Measurements from ENCODE around the gene DDX39B. TPM values are rescaled to one million over a fixed set of nuclear protein-coding genes. Genes with fewer than 3 reads are reported as not detected.

Gene DDX39B
- total RNA-seq, 4 donors from 2014 or later = 254 to 449 (median 281) TPM

DNA sequence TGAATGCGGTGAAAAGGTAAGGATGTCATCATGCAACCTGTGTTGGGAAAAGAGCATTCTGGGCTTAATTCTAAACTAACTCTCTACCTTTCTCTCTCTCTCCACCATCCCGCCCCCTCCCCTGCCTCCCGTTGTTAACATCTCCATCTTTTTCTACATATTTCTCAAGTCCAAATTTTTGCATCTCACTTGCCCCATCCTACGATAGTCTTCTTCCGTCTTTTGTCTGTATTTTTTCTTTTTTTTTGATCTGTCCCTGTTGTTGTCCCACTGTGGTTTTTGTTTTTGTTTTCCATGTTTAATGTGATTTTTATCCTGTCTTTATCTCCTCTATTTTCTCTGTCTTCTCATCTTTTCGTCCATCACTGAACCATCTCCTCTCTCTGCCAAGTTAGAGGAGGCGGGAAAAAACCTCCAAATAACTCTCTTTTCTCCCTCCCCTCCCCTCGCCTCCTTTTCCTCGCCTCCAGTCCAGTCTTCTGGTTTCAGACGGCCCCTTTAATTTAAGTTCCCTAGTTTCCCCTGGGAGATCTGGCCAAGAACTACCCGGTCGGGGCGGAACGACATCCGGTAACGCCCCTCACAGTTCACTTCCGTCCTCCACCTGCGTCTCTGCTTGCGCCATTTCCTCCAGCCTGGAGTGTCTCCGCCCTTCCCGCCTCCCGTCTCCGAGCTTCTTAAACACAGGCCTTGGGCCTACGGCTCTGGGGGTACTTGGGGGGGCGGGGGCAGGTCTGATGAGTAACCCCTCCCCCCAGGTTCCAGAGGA lies 5.3 kb upstream of the DDX39B start, which contains the start of gene NFKBIL1:
TSS of gene NFKBIL1 (plus strand) at position 651 of the 769 bp plus-strand sequence. CDS start at position 738, 87 bp downstream.
- under 1% methylated on average over 25 of the region's 25 CpGs for WGBS
- no peak for TF ChIP-seq EP300 (IDR thresholded peaks at IDR 0.05)
- peak in 1 of 2 donors; percentile 54 for TF ChIP-seq POLR2A (IDR thresholded peaks at IDR 0.05)
- TF ChIP-seq POLR2AphosphoS5 (IDR thresholded peaks at IDR 0.05) = peak in 2 of 3 donors; percentile 51 to 78
- no peaks in the 10 kb centered on the region for H3K27me3 ChIP-seq
- DNase-seq (ENCODE audit: low spot score in 2 of 2) = peak; percentile 98
- peaks cover 33% of the 10 kb centered on the region for H3K4me1 ChIP-seq
- no peaks in the 10 kb centered on the region for H3K9me3 ChIP-seq
- peak within 1 kb of the TSS; percentile 57 for H3K27ac ChIP-seq
- H3K4me3 ChIP-seq = peak within 1 kb of the TSS; percentile 40
- peaks cover 31% of the 10 kb centered on the region for H3K36me3 ChIP-seq

DNA sequence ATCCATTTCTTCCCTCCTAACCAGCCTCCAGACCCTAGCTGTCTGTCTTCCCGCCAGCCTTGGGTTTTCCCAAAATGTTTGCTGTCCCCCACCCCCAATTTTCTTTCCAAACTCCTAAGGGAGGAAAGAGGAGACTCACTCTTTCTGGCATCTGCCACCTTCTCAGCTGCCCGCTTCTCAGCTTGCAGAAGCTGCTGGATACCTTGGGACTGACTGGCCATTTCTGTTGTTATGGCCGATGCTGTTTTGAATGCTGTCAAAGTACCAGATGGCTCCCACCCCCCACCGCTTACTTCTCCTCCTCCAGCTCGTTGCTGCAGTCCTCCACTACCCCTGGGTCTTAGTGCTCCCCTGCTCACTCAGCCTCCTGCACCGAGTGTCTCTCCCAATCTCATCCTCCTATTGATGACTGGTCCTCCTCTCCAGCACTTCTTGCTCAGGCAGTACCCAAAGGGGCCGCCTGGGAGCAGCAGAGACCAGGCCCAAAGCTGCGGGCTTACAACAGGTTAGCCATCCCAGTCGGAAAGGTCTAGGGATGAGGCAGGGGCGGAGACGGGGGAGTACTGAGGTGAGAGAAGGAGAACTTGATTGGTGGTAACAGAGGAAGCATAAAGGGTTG lies 4.6 kb upstream of the DDX39B start, which contains the start of gene ATP6V1G2:
TSS of gene ATP6V1G2 (minus strand) at position 270 of the 619 bp plus-strand sequence. CDS start at position 221, 49 bp downstream.
- TF ChIP-seq POLR2A (IDR thresholded peaks at IDR 0.05) = no peak
- TF ChIP-seq POLR2AphosphoS5 (IDR thresholded peaks at IDR 0.05) = peak in 2 of 3 donors; percentile 17 to 26
- TF ChIP-seq, protein P1, sequence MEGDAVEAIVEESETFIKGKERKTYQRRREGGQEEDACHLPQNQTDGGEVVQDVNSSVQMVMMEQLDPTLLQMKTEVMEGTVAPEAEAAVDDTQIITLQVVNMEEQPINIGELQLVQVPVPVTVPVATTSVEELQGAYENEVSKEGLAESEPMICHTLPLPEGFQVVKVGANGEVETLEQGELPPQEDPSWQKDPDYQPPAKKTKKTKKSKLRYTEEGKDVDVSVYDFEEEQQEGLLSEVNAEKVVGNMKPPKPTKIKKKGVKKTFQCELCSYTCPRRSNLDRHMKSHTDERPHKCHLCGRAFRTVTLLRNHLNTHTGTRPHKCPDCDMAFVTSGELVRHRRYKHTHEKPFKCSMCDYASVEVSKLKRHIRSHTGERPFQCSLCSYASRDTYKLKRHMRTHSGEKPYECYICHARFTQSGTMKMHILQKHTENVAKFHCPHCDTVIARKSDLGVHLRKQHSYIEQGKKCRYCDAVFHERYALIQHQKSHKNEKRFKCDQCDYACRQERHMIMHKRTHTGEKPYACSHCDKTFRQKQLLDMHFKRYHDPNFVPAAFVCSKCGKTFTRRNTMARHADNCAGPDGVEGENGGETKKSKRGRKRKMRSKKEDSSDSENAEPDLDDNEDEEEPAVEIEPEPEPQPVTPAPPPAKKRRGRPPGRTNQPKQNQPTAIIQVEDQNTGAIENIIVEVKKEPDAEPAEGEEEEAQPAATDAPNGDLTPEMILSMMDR (IDR thresholded peaks at IDR 0.05) = peak; percentile 97
- H3K27ac ChIP-seq = peak within 1 kb of the TSS; percentile 57
- no peaks in the 10 kb centered on the region for H3K27me3 ChIP-seq
- 6% methylated on average over 11 of the region's 11 CpGs for WGBS
- H3K4me1 ChIP-seq = peaks cover 34% of the 10 kb centered on the region
- H3K9me3 ChIP-seq = no peaks in the 10 kb centered on the region
- peak within 1 kb of the TSS; percentile 40 for H3K4me3 ChIP-seq
- H3K36me3 ChIP-seq = peaks cover 27% of the 10 kb centered on the region
- DNase-seq (ENCODE audit: low spot score in 2 of 2) = peak; percentile 94 to 95

DNA sequence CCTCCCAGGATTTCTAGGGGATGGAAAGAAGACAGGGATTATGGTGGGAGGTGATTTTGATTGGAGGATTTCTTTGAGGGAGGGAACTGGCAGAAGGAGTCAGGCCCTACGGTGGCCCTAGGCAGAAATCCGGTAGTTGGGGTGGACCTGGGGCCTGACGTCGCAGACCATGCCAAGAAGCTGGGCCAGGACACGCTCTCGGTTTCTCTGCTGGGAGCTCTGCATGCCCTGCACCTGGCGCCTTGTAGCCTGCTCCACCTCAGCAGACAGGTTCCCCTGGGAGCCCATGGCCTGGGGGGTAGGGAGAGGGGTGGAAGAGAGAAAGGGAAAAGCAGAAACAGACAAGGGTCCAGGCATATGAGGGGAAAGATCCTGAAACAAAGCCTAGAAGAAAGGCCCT lies 3.5 kb upstream of the DDX39B start:
- 62% methylated on average over 7 of the region's 7 CpGs for WGBS

DNA sequence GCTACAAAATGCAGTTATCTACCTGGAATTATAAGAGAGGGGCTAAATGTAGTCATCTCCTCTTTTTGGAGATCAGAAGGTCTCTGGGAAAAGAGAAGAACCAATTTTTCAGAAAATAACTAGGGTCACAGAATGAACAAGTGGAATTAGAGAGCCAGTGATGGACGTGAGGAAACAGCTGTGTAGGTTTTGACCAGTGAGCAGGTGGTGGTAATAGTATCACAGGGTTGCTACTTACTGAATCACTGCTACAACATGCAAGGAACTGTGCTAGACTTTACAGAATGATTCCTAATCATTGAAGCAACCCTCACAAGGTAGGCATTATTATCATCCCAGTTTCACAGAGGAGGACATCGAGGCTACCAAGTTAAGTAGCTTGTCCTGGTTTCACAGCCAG lies 2.9 kb upstream of the DDX39B start:
- no peak for DNase-seq (ENCODE audit: low spot score in 2 of 2)
- no peaks in the 10 kb centered on the region for H3K27me3 ChIP-seq
- H3K27ac ChIP-seq = no peak overlapping the region
- peaks cover 46% of the 10 kb centered on the region for H3K4me1 ChIP-seq
- H3K36me3 ChIP-seq = peaks cover 14% of the 10 kb centered on the region
- no peak overlapping the region for H3K4me3 ChIP-seq
- no peaks in the 10 kb centered on the region for H3K9me3 ChIP-seq
- TF ChIP-seq POLR2AphosphoS5 (IDR thresholded peaks at IDR 0.05) = no peak
- no peak for TF ChIP-seq POLR2A (IDR thresholded peaks at IDR 0.05)
- 71% methylated on average over 2 of the region's 2 CpGs for WGBS

More for the DNA sequence above, 3.5 kb upstream of the DDX39B start:
- TF ChIP-seq EP300 (IDR thresholded peaks at IDR 0.05) = no peak
- no peak for TF ChIP-seq POLR2AphosphoS5 (IDR thresholded peaks at IDR 0.05)
- no peak for TF ChIP-seq POLR2A (IDR thresholded peaks at IDR 0.05)
- TF ChIP-seq, protein P1 (IDR thresholded peaks at IDR 0.05) = no peak
- Histone ChIP-seq H3K36me3 (peaks cover 15% of the 10 kb centered on the region), H3K4me1 (peaks cover 40% of the 10 kb centered on the region), H3K9me3 (no peaks in the 10 kb centered on the region), H3K4me3 (no peak overlapping the region), H3K27ac (no peak overlapping the region), H3K27me3 (no peaks in the 10 kb centered on the region)
- DNase-seq (ENCODE audit: low spot score in 2 of 2) = no peak

- TF ChIP-seq, protein P1 (IDR thresholded peaks at IDR 0.05) = no peak
- no peak for TF ChIP-seq EP300 (IDR thresholded peaks at IDR 0.05)
- no peak for TF ChIP-seq POLR2AphosphoS5 (IDR thresholded peaks at IDR 0.05)
- no peak for TF ChIP-seq POLR2A (IDR thresholded peaks at IDR 0.05)
- peaks cover 57% of the 10 kb centered on the region for H3K4me1 ChIP-seq
- DNase-seq (ENCODE audit: low spot score in 2 of 2) = no peak
- H3K27ac ChIP-seq = no peak overlapping the region
- no peaks in the 10 kb centered on the region for H3K9me3 ChIP-seq
- H3K36me3 ChIP-seq = peaks cover 15% of the 10 kb centered on the region
- no peaks in the 10 kb centered on the region for H3K27me3 ChIP-seq
- H3K4me3 ChIP-seq = no peak overlapping the region
- WGBS = 95% methylated on average over 6 of the region's 6 CpGs
These were observed 1.8 kb upstream of the DDX39B start for GRCh38 chr6:31543639-31544038.

Measured in suprapubic skin (tissue), 4 donors.